Endodermal cell (in vitro differentiated cells): ENCODE data around the gene PRKCE. TPM values are rescaled to one million over a fixed set of nuclear protein-coding genes. Genes with fewer than 3 reads are reported as not detected.

Experiments used
- DNase-seq: peaks from one replicate; pipeline ENCODE4 v3.0.0-alpha.2; 2017
- H3K27ac ChIP-seq: 2 replicates; pipeline ENCODE4 v1.5.1; 2013; ENCODE audit warnings: mild to moderate bottlenecking, low read depth, low read length, moderate library complexity
- H3K27me3 ChIP-seq: 2 replicates; pipeline ENCODE4 v1.6.1; 2013; ENCODE audit warnings: mild to moderate bottlenecking, low read length, moderate library complexity; ENCODE audit not compliant: insufficient read depth, control insufficient read depth, poor library complexity, severe bottlenecking
- H3K36me3 ChIP-seq: 2 replicates; pipeline ENCODE4 v1.7.0; 2013; ENCODE audit warnings: mild to moderate bottlenecking, low read length, moderate library complexity; ENCODE audit not compliant: control insufficient read depth, insufficient read depth
- H3K4me1 ChIP-seq: one replicate; pipeline ENCODE4 v1.7.0; 2013; ENCODE audit warnings: low read length; ENCODE audit not compliant: control insufficient read depth, insufficient read depth
- H3K4me3 ChIP-seq: 2 replicates; pipeline ENCODE4 v1.5.1; 2013; ENCODE audit warnings: mild to moderate bottlenecking, low read length, moderate library complexity
- H3K9ac ChIP-seq: 2 replicates; pipeline ENCODE4 v1.6.1; 2013; ENCODE audit warnings: mild to moderate bottlenecking, low read length, moderate library complexity; ENCODE audit not compliant: poor library complexity, severe bottlenecking; ENCODE audit errors: extremely low read depth
- H3K9me3 ChIP-seq: 2 replicates; pipeline ENCODE4 v1.6.1; 2013; ENCODE audit warnings: mild to moderate bottlenecking, low read length, moderate library complexity; ENCODE audit not compliant: control insufficient read depth
- H3K27ac Mint-ChIP-seq: 2 replicates; pipeline ENCODE4 v1.8.0; 2020; ENCODE audit warnings: mixed read lengths
- H3K27me3 Mint-ChIP-seq: 2 replicates; pipeline ENCODE4 v1.8.0; 2021; ENCODE audit warnings: mild to moderate bottlenecking, mixed read lengths; ENCODE audit not compliant: insufficient read depth
- H3K36me3 Mint-ChIP-seq: 2 replicates; pipeline ENCODE4 v1.8.0; 2020; ENCODE audit warnings: low read depth, mixed read lengths
- H3K4me1 Mint-ChIP-seq: 2 replicates; pipeline ENCODE4 v1.8.0; 2020; ENCODE audit warnings: mixed read lengths
- H3K4me3 Mint-ChIP-seq: 2 replicates; pipeline ENCODE4 v1.8.0; 2020; ENCODE audit warnings: mild to moderate bottlenecking, moderate library complexity, mixed read lengths
- H3K9me3 Mint-ChIP-seq: 2 replicates; pipeline ENCODE4 v1.8.0; 2020; ENCODE audit warnings: mild to moderate bottlenecking, mixed read lengths
- CTCF ChIP-seq: fragments of 200-600 bp; sonication (generic); conservative IDR thresholded peaks from 2 replicates; pipeline ENCODE4 v1.5.0; 2021; ENCODE audit warnings: antibody characterized with exemption, mild to moderate bottlenecking
- WGBS, 2 experiments: methylation state at CpG; one replicate each; pipeline versions ENCODE4 v1.1.5 to v1.1.7; 2013; ENCODE audit warnings: missing lambda C conversion rate in 2 of 2, mixed read lengths in 1 of 2; ENCODE audit not compliant: insufficient coverage in 1 of 2, insufficient read length in 1 of 2; 5-methylcytosine and 5-hydroxymethylcytosine counted together
- total RNA-seq, 2 donors: library from RNA; stranded (reverse); fragmentation: NEBNext Ultra II Directional in 1 of 2; extraction: Animal tissue kit (Norgen Biotek cat#: 25700) in 1 of 2; gene quantifications; 2 replicates in 1 of 2; 3 replicates in 1 of 2; pipeline ENCODE4 v1.2.1, GENCODE V29; 2021

The PRKCE gene
- total RNA-seq, 2 donors from 2014 or later, result 1.4 to 1.7 TPM

DNA sequence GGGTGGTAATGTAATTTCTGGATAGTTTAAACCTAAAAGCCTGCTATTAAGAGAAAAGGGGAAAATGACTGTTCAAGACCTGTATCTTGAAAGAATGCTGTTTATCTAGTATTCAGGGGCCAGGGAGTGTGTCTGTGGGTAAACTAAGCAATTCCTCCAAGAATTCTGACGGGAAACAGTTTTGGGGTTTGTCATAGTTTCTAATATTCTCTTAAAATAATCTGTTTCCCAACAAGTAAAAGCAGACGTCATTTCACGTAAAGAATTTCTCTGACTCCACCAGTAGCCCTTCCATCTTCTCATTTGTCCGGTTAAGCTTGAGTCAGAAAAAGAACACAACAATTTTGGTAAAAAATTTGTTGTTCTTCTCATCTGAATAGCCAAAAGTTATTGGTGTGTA lies 413.7 kb downstream of the PRKCE start:
- 93 to 94% methylated on average over 3 to 4 of the region's 4 CpGs for WGBS, 2 experiments
- Mint-ChIP-seq H3K36me3 (no peaks in the 10 kb centered on the region), H3K27me3 (no peaks in the 10 kb centered on the region), H3K4me3 (no peak overlapping the region), H3K9me3 (no peaks in the 10 kb centered on the region), H3K27ac (no peak overlapping the region), H3K4me1 (peaks cover 15% of the 10 kb centered on the region)
- H3K9me3 ChIP-seq, result no peaks in the 10 kb centered on the region
- no peak for TF ChIP-seq CTCF
- no peaks in the 10 kb centered on the region for H3K4me1 ChIP-seq
- no peak overlapping the region for H3K4me3 ChIP-seq
- H3K27me3 ChIP-seq, result peaks cover 4% of the 10 kb centered on the region
- no peak for DNase-seq
- H3K27ac ChIP-seq, result no peak overlapping the region
- no peaks in the 10 kb centered on the region for H3K36me3 ChIP-seq
- no peak overlapping the region for H3K9ac ChIP-seq

GRCh38 chr2:46066116-46066515 lies 414.6 kb downstream of the PRKCE start:
- H3K9me3 Mint-ChIP-seq, result no peaks in the 10 kb centered on the region
- Histone ChIP-seq H3K9ac (no peak overlapping the region), H3K4me1 (no peaks in the 10 kb centered on the region), H3K27ac (no peak overlapping the region), H3K36me3 (no peaks in the 10 kb centered on the region), H3K9me3 (no peaks in the 10 kb centered on the region), H3K27me3 (peaks cover 4% of the 10 kb centered on the region), H3K4me3 (no peak overlapping the region)
- peak; percentile 1 for DNase-seq
- H3K4me1 Mint-ChIP-seq, result peaks cover 15% of the 10 kb centered on the region
- H3K36me3 Mint-ChIP-seq, result no peaks in the 10 kb centered on the region
- no peaks in the 10 kb centered on the region for H3K27me3 Mint-ChIP-seq
- no peak for TF ChIP-seq CTCF
- no peak overlapping the region for H3K27ac Mint-ChIP-seq
- 100% methylated on average over 1 of the region's 3 CpGs; no CpG with 5 or more reads in 1 of the 2 experiments for WGBS, 2 experiments
- H3K4me3 Mint-ChIP-seq, result no peak overlapping the region

- H3K27me3 Mint-ChIP-seq, result no peaks in the 10 kb centered on the region
- 93 to 100% methylated on average over 4 to 5 of the region's 5 CpGs for WGBS, 2 experiments
Measured at GRCh38 chr2:46066601-46067000, 415.1 kb downstream of the PRKCE start.

More at GRCh38 chr2:46066601-46067000, 415.1 kb downstream of the PRKCE start:
- Histone ChIP-seq H3K27me3 (peaks cover 4% of the 10 kb centered on the region), H3K4me1 (no peaks in the 10 kb centered on the region), H3K4me3 (no peak overlapping the region), H3K27ac (no peak overlapping the region), H3K9me3 (no peaks in the 10 kb centered on the region), H3K36me3 (no peaks in the 10 kb centered on the region), H3K9ac (no peak overlapping the region)
- no peak for TF ChIP-seq CTCF
- H3K4me1 Mint-ChIP-seq, result peaks cover 15% of the 10 kb centered on the region
- H3K36me3 Mint-ChIP-seq, result no peaks in the 10 kb centered on the region
- no peaks in the 10 kb centered on the region for H3K9me3 Mint-ChIP-seq
- H3K27ac Mint-ChIP-seq, result no peak overlapping the region
- no peak overlapping the region for H3K4me3 Mint-ChIP-seq
- DNase-seq, result peak; percentile 1
